ENCODE results near the gene TFCP2L1.
"Not testable (repeated sequence)": the region's sequence is repeated elsewhere in the genome, so short reads cannot be mapped to it uniquely, and the experiment has no call there.

The TFCP2L1 gene

GRCh38 chr2:121284463-121285449 is at the start of gene TFCP2L1:
TSS of gene TFCP2L1 (minus strand) at chr2:121285202. CDS start at chr2:121285109, 93 bp downstream.
- TF ChIP-seq LEF1 (IDR thresholded peaks at IDR 0.05; ENCODE audit: borderline replicate concordance) (no peak), NFRKB (IDR thresholded peaks at IDR 0.05) (no peak), TARDBP (IDR thresholded peaks at IDR 0.05) (no peak), SP1 (IDR thresholded peaks at IDR 0.05) (no peak), FOXA1 (IDR thresholded peaks at IDR 0.05) (no peak), ELF4 (IDR thresholded peaks at IDR 0.05) (no peak), ARNT (IDR thresholded peaks at IDR 0.05) (no peak), L3MBTL2 (conservative IDR thresholded peaks at IDR 0.05) (no peak)
- DNase-seq (ENCODE audit: extremely low spot score), result peak; percentile 68
- POLR2A ChIA-PET, result interaction anchor here (1.2 kb wide), 1 partner anchor 246 kb away, joined by 3 read pairs; the partner anchor contains the start of gene RNU4ATAC
- CTCF ChIA-PET, result no interaction called here

GRCh38 chr2:121333834-121334558 is 49.0 kb upstream of the TFCP2L1 start:
- no peak for TF ChIP-seq SUZ12 (IDR thresholded peaks at IDR 0.05)
- no peak for TF ChIP-seq ELF4 (IDR thresholded peaks at IDR 0.05)
- TF ChIP-seq SP1 (IDR thresholded peaks at IDR 0.05), result no peak
- TF ChIP-seq ARNT (IDR thresholded peaks at IDR 0.05), result no peak
- no peak for TF ChIP-seq CTBP1 (IDR thresholded peaks at IDR 0.05; ENCODE audit: borderline replicate concordance)
- TF ChIP-seq PKNOX1 (IDR thresholded peaks at IDR 0.05), result no peak
- no peak for TF ChIP-seq FOXA1 (IDR thresholded peaks at IDR 0.05)
- no peak for TF ChIP-seq LEF1 (IDR thresholded peaks at IDR 0.05; ENCODE audit: borderline replicate concordance)
- no peak for TF ChIP-seq HDGF (IDR thresholded peaks at IDR 0.05; ENCODE audit: borderline replicate concordance)
- TF ChIP-seq TARDBP (IDR thresholded peaks at IDR 0.05), result no peak
- TF ChIP-seq NFRKB (IDR thresholded peaks at IDR 0.05), result no peak
- no peak for TF ChIP-seq ZNF384 (IDR thresholded peaks at IDR 0.05)
- TF ChIP-seq BHLHE40 (IDR thresholded peaks at IDR 0.05; ENCODE audit: borderline replicate concordance), result no peak
- no peak for TF ChIP-seq FOXK2 (IDR thresholded peaks at IDR 0.05)
- TF ChIP-seq L3MBTL2 (conservative IDR thresholded peaks at IDR 0.05), result no peak
- TF ChIP-seq FOXM1 (IDR thresholded peaks at IDR 0.05; ENCODE audit: borderline replicate concordance), result no peak
- POLR2A ChIA-PET, result no interaction called here
- CTCF ChIA-PET, result interaction anchor here (1.3 kb wide), 1 partner anchor 23 kb away, joined by 4 read pairs; no protein-coding TSS in a partner anchor
- no peak for DNase-seq (ENCODE audit: extremely low spot score)

GRCh38 chr2:121333231-121333630 is 48.2 kb upstream of the TFCP2L1 start:
- TF ChIP-seq FOXA1 (IDR thresholded peaks at IDR 0.05) (no peak), ZNF384 (IDR thresholded peaks at IDR 0.05) (no peak), TARDBP (IDR thresholded peaks at IDR 0.05) (no peak), ARNT (IDR thresholded peaks at IDR 0.05) (no peak), FOXK2 (IDR thresholded peaks at IDR 0.05) (no peak), BHLHE40 (IDR thresholded peaks at IDR 0.05; ENCODE audit: borderline replicate concordance) (no peak), L3MBTL2 (conservative IDR thresholded peaks at IDR 0.05) (no peak), PKNOX1 (IDR thresholded peaks at IDR 0.05) (no peak), NFRKB (IDR thresholded peaks at IDR 0.05) (no peak), HDGF (IDR thresholded peaks at IDR 0.05; ENCODE audit: borderline replicate concordance) (no peak), LEF1 (IDR thresholded peaks at IDR 0.05; ENCODE audit: borderline replicate concordance) (no peak), FOXM1 (IDR thresholded peaks at IDR 0.05; ENCODE audit: borderline replicate concordance) (no peak)
- ChIA-PET POLR2A (no interaction called here), CTCF (no interaction called here)
- no peak for DNase-seq (ENCODE audit: extremely low spot score)

GRCh38 chr2:121331324-121331723 is 46.3 kb upstream of the TFCP2L1 start:
- DNase-seq (ENCODE audit: extremely low spot score); CTCF ChIA-PET; POLR2A ChIA-PET: not testable (repeated sequence)

- CTCF ChIA-PET, result no interaction called here
- POLR2A ChIA-PET, result no interaction called here
- TF ChIP-seq SP1 (IDR thresholded peaks at IDR 0.05) (no peak), SUZ12 (IDR thresholded peaks at IDR 0.05) (no peak), LEF1 (IDR thresholded peaks at IDR 0.05; ENCODE audit: borderline replicate concordance) (no peak), L3MBTL2 (conservative IDR thresholded peaks at IDR 0.05) (no peak), FOXK2 (IDR thresholded peaks at IDR 0.05) (no peak), FOXM1 (IDR thresholded peaks at IDR 0.05; ENCODE audit: borderline replicate concordance) (no peak), ELF4 (IDR thresholded peaks at IDR 0.05) (no peak), ZNF384 (IDR thresholded peaks at IDR 0.05) (no peak), PKNOX1 (IDR thresholded peaks at IDR 0.05) (no peak)
- DNase-seq (ENCODE audit: extremely low spot score), result no peak
Measured at GRCh38 chr2:121330921-121331320, 45.9 kb upstream of the TFCP2L1 start.

- DNase-seq (ENCODE audit: extremely low spot score), result no peak
- CTCF ChIA-PET, result no interaction called here
- TF ChIP-seq BHLHE40 (IDR thresholded peaks at IDR 0.05; ENCODE audit: borderline replicate concordance), result no peak
- no peak for TF ChIP-seq ARNT (IDR thresholded peaks at IDR 0.05)
- TF ChIP-seq HDGF (IDR thresholded peaks at IDR 0.05; ENCODE audit: borderline replicate concordance), result no peak
- no peak for TF ChIP-seq ZNF384 (IDR thresholded peaks at IDR 0.05)
- TF ChIP-seq CTBP1 (IDR thresholded peaks at IDR 0.05; ENCODE audit: borderline replicate concordance), result no peak
- TF ChIP-seq NFRKB (IDR thresholded peaks at IDR 0.05), result no peak
- no peak for TF ChIP-seq L3MBTL2 (conservative IDR thresholded peaks at IDR 0.05)
- no peak for TF ChIP-seq FOXK2 (IDR thresholded peaks at IDR 0.05)
- no peak for TF ChIP-seq FOXA1 (IDR thresholded peaks at IDR 0.05)
- no peak for TF ChIP-seq SUZ12 (IDR thresholded peaks at IDR 0.05)
- TF ChIP-seq ELF4 (IDR thresholded peaks at IDR 0.05), result no peak
- TF ChIP-seq LEF1 (IDR thresholded peaks at IDR 0.05; ENCODE audit: borderline replicate concordance), result no peak
- no peak for TF ChIP-seq TARDBP (IDR thresholded peaks at IDR 0.05)
- no peak for TF ChIP-seq SP1 (IDR thresholded peaks at IDR 0.05)
- POLR2A ChIA-PET, result no interaction called here
Measured at GRCh38 chr2:121329786-121330185, 44.8 kb upstream of the TFCP2L1 start.
